Panc1 (cell line): ENCODE data around the gene THAP4. TPM values are rescaled to one million over a fixed set of nuclear protein-coding genes. Genes with fewer than 3 reads are reported as not detected.

Experiments
- ATAC-seq: fragments of 200-7000 bp; cut with Tn5 transposase; 2 replicates; pipeline ENCODE4 v1.9.1; 2020; ENCODE audit warnings: mild to moderate bottlenecking, moderate library complexity
- BruUV-seq: library from RNA; stranded (reverse); fragments of 400-500 nt; replicated peaks from 2 replicates; lab custom pipeline; 2021; lab: Mats Ljungman, UMichigan
- CTCF ChIA-PET: fragments of 300-600 bp; sonication (Branson Sonifier 250); formaldehyde crosslinking; loops from one replicate; lab custom pipeline; 2022; ENCODE audit warnings: antibody characterized with exemption; lab: Charles Lee
- POLR2A ChIA-PET: fragments of 300-600 bp; sonication (Branson Sonifier 250); formaldehyde crosslinking; loops from one replicate; lab custom pipeline; 2022; ENCODE audit warnings: antibody characterized with exemption; lab: Charles Lee
- DNase-seq: peaks from one replicate; pipeline ENCODE4 v3.0.0-alpha.2; 2010; ENCODE audit warnings: low read depth, low spot score
- H3K27ac ChIP-seq: 2 replicates; pipeline ENCODE4 v1.5.1; 2011; ENCODE audit warnings: mild to moderate bottlenecking, low read length, inconsistent platforms
- H3K27me3 ChIP-seq: fragments of 200-500 bp; sonication (Bioruptor generic); 2 replicates; pipeline ENCODE4 v1.6.0; 2014; ENCODE audit warnings: low read length, inconsistent platforms; ENCODE audit not compliant: control insufficient read depth, insufficient read depth
- H3K36me3 ChIP-seq: fragments of 200-500 bp; sonication (Bioruptor generic); 2 replicates; pipeline ENCODE4 v1.5.1; 2014; ENCODE audit warnings: inconsistent platforms, mild to moderate bottlenecking, low read length, moderate library complexity; ENCODE audit not compliant: control insufficient read depth, insufficient read depth
- H3K4me1 ChIP-seq: 2 replicates; pipeline ENCODE4 v1.5.1; 2011; ENCODE audit warnings: inconsistent platforms, mild to moderate bottlenecking, low read length, moderate library complexity; ENCODE audit not compliant: control insufficient read depth, insufficient read depth
- H3K4me3 ChIP-seq, 2 experiments: 2 replicates each; pipeline ENCODE4 v1.5.1; 2011 to 2012; ENCODE audit warnings: low read depth in 2 of 2, low read length in 2 of 2, mild to moderate bottlenecking in 2 of 2, inconsistent platforms in 1 of 2, moderate library complexity in 1 of 2
- H3K9me3 ChIP-seq: fragments of 200-500 bp; sonication (Bioruptor generic); 2 replicates; pipeline ENCODE4 v1.5.1; 2014; ENCODE audit warnings: low read depth, mild to moderate bottlenecking, inconsistent platforms, low read length, moderate library complexity; ENCODE audit not compliant: control insufficient read depth, insufficient read depth
- CTCF ChIP-seq: fragments of 450-650 bp; IDR thresholded peaks from 2 replicates; pipeline ENCODE4 v1.5.1; 2017; ENCODE audit warnings: mild to moderate bottlenecking
- POLR2AphosphoS5 ChIP-seq: IDR thresholded peaks from 2 replicates; pipeline ENCODE4 v1.6.1; 2012; ENCODE audit warnings: mild to moderate bottlenecking, low read depth, low read length, moderate library complexity
- REST ChIP-seq, 2 experiments: IDR thresholded peaks; 2 replicates each; pipeline ENCODE4 v1.6.1; 2011 to 2012; ENCODE audit warnings: low read depth in 2 of 2, control low read depth in 1 of 2, low read length in 1 of 2, mild to moderate bottlenecking in 1 of 2, moderate library complexity in 1 of 2; ENCODE audit not compliant: insufficient read depth in 1 of 2
- SIN3A ChIP-seq: IDR thresholded peaks from 2 replicates; pipeline ENCODE4 v1.6.1; 2012; ENCODE audit warnings: low read depth, mild to moderate bottlenecking, low read length, moderate library complexity, borderline replicate concordance; ENCODE audit not compliant: insufficient read depth
- TCF7L2 ChIP-seq: IDR thresholded peaks from 2 replicates; pipeline ENCODE4 v1.6.1; 2011; ENCODE audit warnings: mild to moderate bottlenecking, low read depth, low read length, inconsistent platforms
- in situ Hi-C: cut with HindIII; loops from 2 replicates; pipeline ENCODE4 v1.10.0; 2016; ENCODE audit warnings: low sequenced_read_pairs, low pct_unique_long_range_greater_than_20kb
- intact Hi-C: fragments of 100-400 bp; cut with micrococcal nuclease; formaldehyde crosslinking; loops from one replicate; pipeline ENCODE4 v1.10.0; 2022; ENCODE audit not compliant: unreplicated experiment
- total RNA-seq: library from RNA; stranded (reverse); gene quantifications from one replicate; pipeline ENCODE4 v1.2.1, GENCODE V29; 2021; ENCODE audit not compliant: unreplicated experiment

The THAP4 gene
- total RNA-seq, 1 experiment from 2014 or later, result 77.9 TPM

GRCh38 chr2:241586564-241587264 lies 50.2 kb downstream of the THAP4 start:
- POLR2A ChIA-PET, result no interaction called here
- CTCF ChIA-PET, result no interaction called here
- intact Hi-C loops (no loop called here), in situ Hi-C loops (no loop called here)
- TF ChIP-seq CTCF, result no peak
- no peak for TF ChIP-seq POLR2AphosphoS5
- no peak for TF ChIP-seq TCF7L2
- TF ChIP-seq SIN3A, result no peak
- TF ChIP-seq REST (IDR thresholded peaks at IDR 0.05; ENCODE audit: insufficient read depth in 1 of 2, low read depth in 2 of 2, low read length in 1 of 2), result no peak
- DNase-seq (no peak), ATAC-seq (no peak)
- H3K9me3 ChIP-seq, result peaks cover 26% of the 10 kb centered on the region
- no peak overlapping the region for H3K4me3 ChIP-seq
- H3K36me3 ChIP-seq, result no peaks in the 10 kb centered on the region
- H3K4me1 ChIP-seq, result no peaks in the 10 kb centered on the region
- no TSS peak for BruUV-seq
- no peak overlapping the region for H3K27ac ChIP-seq
- H3K27me3 ChIP-seq, result no peaks in the 10 kb centered on the region

- Histone ChIP-seq H3K9me3 (peaks cover 26% of the 10 kb centered on the region), H3K27ac (no peak overlapping the region), H3K27me3 (no peaks in the 10 kb centered on the region), H3K36me3 (no peaks in the 10 kb centered on the region), H3K4me3 (no peak overlapping the region), H3K4me1 (no peaks in the 10 kb centered on the region)
- intact Hi-C loops (no loop called here), in situ Hi-C loops (no loop called here)
- ChIA-PET CTCF (no interaction called here), POLR2A (no interaction called here)
- no peak for DNase-seq
- no peak for TF ChIP-seq POLR2AphosphoS5
- no peak for TF ChIP-seq REST (IDR thresholded peaks at IDR 0.05; ENCODE audit: insufficient read depth in 1 of 2, low read depth in 2 of 2, low read length in 1 of 2)
- TF ChIP-seq CTCF, result no peak
- TF ChIP-seq TCF7L2, result no peak
- no peak for TF ChIP-seq SIN3A
- no peak for ATAC-seq
- BruUV-seq, result no TSS peak
Observed at GRCh38 chr2:241584436-241584835, 52.5 kb downstream of the THAP4 start.
